22Rv1 (cell line): ENCODE results near the gene FOSL1.

ENCODE experiments used
- H3K27ac ChIP-seq: fragments of 450-650 bp; 2 replicates; pipeline ENCODE4 v1.5.1; 2017
- ZFX ChIP-seq: fragments of 450-650 bp; IDR thresholded peaks from 2 replicates; pipeline ENCODE4 v1.6.1; 2017; ENCODE audit warnings: antibody characterized with exemption, borderline replicate concordance
- TF ChIP-seq, protein P1 (sequence below): fragments of 450-650 bp; IDR thresholded peaks from 2 replicates; pipeline ENCODE4 v1.5.1; 2017; ENCODE audit warnings: mild to moderate bottlenecking

FOSL1 gene

DNA sequence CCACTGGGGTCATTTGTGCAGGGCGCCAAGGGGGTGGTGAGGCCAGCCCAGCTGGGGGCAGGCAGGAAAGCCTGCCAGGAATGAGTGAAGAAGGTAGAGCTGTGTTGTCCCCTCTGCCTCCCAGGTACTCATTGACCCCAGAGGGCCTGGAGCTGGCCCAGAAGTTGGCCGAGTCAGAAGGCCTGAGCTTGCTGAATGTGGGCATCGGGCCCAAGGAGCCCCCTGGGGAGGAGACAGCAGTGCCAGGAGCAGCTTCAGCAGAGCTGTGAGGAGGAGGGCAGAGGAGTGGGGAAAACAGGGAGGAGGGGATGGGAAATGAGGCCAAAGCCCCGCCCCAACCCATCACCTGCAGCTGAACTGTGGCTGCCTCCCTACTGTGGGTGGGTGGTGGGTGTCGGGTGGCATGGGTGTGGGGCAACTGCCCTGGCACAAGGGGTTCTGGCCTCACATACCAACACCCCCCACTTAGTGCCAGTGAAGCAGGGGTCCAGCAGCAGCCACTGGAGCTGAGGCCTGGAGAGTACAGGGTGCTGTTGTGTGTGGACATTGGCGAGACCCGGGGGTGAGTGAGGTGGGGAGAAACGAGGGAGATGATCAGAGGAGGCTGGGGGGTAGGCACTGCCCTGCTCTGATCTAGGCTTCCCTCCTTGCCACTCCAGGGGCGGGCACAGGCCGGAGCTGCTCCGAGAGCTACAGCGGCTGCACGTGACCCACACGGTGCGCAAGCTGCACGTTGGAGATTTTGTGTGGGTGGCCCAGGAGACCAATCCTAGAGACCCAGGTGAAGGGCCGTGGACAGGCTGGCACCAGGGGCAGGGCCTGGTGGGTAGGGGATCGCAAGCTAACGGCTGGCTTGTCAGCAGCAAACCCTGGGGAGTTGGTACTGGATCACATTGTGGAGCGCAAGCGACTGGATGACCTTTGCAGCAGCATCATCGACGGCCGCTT, 37.0 kb downstream of the FOSL1 start:
- no peak for TF ChIP-seq ZFX
- TF ChIP-seq, protein P1, sequence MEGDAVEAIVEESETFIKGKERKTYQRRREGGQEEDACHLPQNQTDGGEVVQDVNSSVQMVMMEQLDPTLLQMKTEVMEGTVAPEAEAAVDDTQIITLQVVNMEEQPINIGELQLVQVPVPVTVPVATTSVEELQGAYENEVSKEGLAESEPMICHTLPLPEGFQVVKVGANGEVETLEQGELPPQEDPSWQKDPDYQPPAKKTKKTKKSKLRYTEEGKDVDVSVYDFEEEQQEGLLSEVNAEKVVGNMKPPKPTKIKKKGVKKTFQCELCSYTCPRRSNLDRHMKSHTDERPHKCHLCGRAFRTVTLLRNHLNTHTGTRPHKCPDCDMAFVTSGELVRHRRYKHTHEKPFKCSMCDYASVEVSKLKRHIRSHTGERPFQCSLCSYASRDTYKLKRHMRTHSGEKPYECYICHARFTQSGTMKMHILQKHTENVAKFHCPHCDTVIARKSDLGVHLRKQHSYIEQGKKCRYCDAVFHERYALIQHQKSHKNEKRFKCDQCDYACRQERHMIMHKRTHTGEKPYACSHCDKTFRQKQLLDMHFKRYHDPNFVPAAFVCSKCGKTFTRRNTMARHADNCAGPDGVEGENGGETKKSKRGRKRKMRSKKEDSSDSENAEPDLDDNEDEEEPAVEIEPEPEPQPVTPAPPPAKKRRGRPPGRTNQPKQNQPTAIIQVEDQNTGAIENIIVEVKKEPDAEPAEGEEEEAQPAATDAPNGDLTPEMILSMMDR: no peak
- no peak overlapping the region for H3K27ac ChIP-seq

- TF ChIP-seq ZFX: no peak
- TF ChIP-seq, protein P1: no peak
- H3K27ac ChIP-seq: peak overlapping the region; percentile 99; the same call in 1 of the 2 replicates
Observed at GRCh38 chr11:65862191-65862735, 37.9 kb downstream of the FOSL1 start.

- H3K27ac ChIP-seq: peak overlapping the region; percentile 99
- TF ChIP-seq ZFX: no peak
- TF ChIP-seq, protein P1: no peak
Observed at GRCh38 chr11:65861533-65862183, 38.5 kb downstream of the FOSL1 start.

GRCh38 chr11:65861165-65861505, 39.1 kb downstream of the FOSL1 start:
- H3K27ac ChIP-seq: peak overlapping the region; percentile 99
- TF ChIP-seq, protein P1: no peak
- TF ChIP-seq ZFX: no peak

DNA sequence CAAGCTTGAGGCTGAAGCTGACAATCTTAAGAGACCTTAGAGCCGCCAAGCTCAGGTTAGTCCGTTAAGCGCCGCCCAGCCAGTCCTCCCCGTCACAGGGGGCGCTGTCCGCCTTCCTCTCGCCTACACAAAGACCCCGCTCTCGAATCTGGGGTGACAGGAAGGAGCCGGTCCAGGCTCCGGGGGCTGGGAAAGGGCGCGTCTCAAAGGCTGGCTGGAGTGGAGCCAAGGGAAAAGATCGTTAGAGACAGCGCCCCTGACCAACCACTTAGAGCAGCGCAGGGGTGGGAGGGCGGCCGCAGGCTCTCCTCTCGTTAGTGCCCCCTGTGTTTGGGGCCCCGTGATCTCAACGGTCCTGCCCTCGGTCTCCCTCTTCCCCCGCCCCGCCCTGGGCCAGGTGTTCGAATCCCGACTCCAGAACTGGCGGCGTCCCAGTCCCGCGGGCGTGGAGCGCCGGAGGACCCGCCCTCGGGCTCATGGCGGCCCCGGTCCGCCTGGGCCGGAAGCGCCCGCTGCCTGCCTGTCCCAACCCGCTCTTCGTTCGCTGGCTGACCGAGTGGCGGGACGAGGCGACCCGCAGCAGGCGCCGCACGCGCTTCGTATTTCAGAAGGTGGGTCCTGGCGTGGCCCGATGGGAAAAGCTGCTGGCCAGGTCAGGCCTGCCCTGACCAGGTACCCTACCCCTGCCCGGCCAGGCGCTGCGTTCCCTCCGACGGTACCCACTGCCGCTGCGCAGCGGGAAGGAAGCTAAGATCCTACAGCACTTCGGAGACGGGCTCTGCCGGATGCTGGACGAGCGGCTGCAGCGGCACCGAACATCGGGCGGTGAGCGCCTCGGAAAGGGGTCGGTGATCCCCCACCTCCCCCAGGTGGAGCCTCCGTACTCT, 39.7 kb downstream of the FOSL1 start, which contains the start of gene MUS81:
TSS of gene MUS81 (plus strand) at position 156 of the 887 bp plus-strand sequence. CDS start at position 477, 321 bp downstream.
- peak within 1 kb of the TSS; percentile 99 for H3K27ac ChIP-seq
- TF ChIP-seq, protein P1: peak; percentile 94
- no peak for TF ChIP-seq ZFX

- TF ChIP-seq ZFX: no peak
- TF ChIP-seq, protein P1: no peak
- peak overlapping the region; percentile 99 for H3K27ac ChIP-seq
Observed at GRCh38 chr11:65859812-65860277, 40.3 kb downstream of the FOSL1 start.
